Esophagus squamous epithelium (tissue), 5 donors: Measurements from ENCODE around the gene TIMD4. TPM values are rescaled to one million over a fixed set of nuclear protein-coding genes. Genes with fewer than 3 reads are reported as not detected.
"Not testable (repeated sequence)": the region's sequence is repeated elsewhere in the genome, so short reads cannot be mapped to it uniquely, and the experiment has no call there.

Source experiments
- DNase-seq: peaks from one replicate; lab custom pipeline; 2025; lab: John Stamatoyannopoulos, UW
- H3K27ac ChIP-seq, 4 donors: fragments of 200-600 bp; sonication (generic); one replicate each; pipeline ENCODE4 v1.5.1; 2016 to 2019; ENCODE audit warnings: mild to moderate bottlenecking in 1 of 4
- H3K27me3 ChIP-seq, 4 donors: fragments of 200-600 bp; sonication (generic); 1 replicate in 3 of 4; 2 replicates in 1 of 4; pipeline versions ENCODE4 v1.5.1 to v1.6.0; 2017 to 2021; ENCODE audit warnings: antibody characterized with exemption in 1 of 4
- H3K36me3 ChIP-seq, 3 donors: fragments of 200-600 bp; sonication (generic); one replicate each; pipeline ENCODE4 v1.5.1; 2016 to 2019
- H3K4me1 ChIP-seq, 3 donors: fragments of 200-600 bp; sonication (generic); one replicate each; pipeline ENCODE4 v1.5.1; 2017 to 2019
- H3K4me3 ChIP-seq, 4 donors: fragments of 200-600 bp; sonication (generic); 1 replicate in 3 of 4; 2 replicates in 1 of 4; pipeline ENCODE4 v1.5.1; 2016 to 2019; ENCODE audit warnings: mild to moderate bottlenecking in 2 of 4, moderate library complexity in 1 of 4
- H3K9me3 ChIP-seq, 3 donors: fragments of 200-600 bp; sonication (generic); one replicate each; pipeline ENCODE4 v1.5.1; 2016 to 2019
- CTCF ChIP-seq, 6 experiments: fragments of 450-650 bp in 4 of 6; fragments of 200-600 bp in 2 of 6; sonication (generic) in 2 of 6; IDR thresholded peaks; one replicate each; pipeline ENCODE4 v1.5.1; 2016 to 2019; ENCODE audit warnings: antibody characterized with exemption in 6 of 6, mild to moderate bottlenecking in 4 of 6, moderate library complexity in 4 of 6
- POLR2A ChIP-seq, 4 donors: fragments of 450-650 bp; IDR thresholded peaks; one replicate each; pipeline ENCODE4 v1.6.1; 2017; ENCODE audit warnings: antibody characterized with exemption in 4 of 4, mild to moderate bottlenecking in 4 of 4, moderate library complexity in 3 of 4
- WGBS, 2 donors: methylation state at CpG; one replicate each; pipeline ENCODE4 v1.1.5; 2018; 5-methylcytosine and 5-hydroxymethylcytosine counted together
- intact Hi-C: fragments of 100-400 bp; cut with DNase I; formaldehyde crosslinking; loops from one replicate; pipeline ENCODE4 v1.15.0; 2022
- total RNA-seq, 4 donors: library from RNA; depleted of rRNA; stranded (reverse); fragments of >200 nt; gene quantifications; one replicate each; pipeline ENCODE4 v1.1.0, GENCODE V29; 2016
- donor health status: DM: yes; HTN: yes; CAD: no.

The TIMD4 gene
- total RNA-seq, 4 donors from 2014 or later, result not detected

GRCh38 chr5:156936972-156937371 lies 26.1 kb downstream of the TIMD4 start:
- no peaks in the 10 kb centered on the region for H3K9me3 ChIP-seq
- H3K27me3 ChIP-seq, result no peaks in the 10 kb centered on the region
- intact Hi-C loops, result no loop called here
- H3K36me3 ChIP-seq, result no peaks in the 10 kb centered on the region
- no peaks in the 10 kb centered on the region for H3K4me1 ChIP-seq
- H3K4me3 ChIP-seq, result no peak overlapping the region
- WGBS, 2 donors, result 56 to 60% methylated on average over 2 of the region's 2 CpGs
- no peak for DNase-seq
- H3K27ac ChIP-seq, result no peak overlapping the region
- TF ChIP-seq POLR2A (IDR thresholded peaks at IDR 0.05) (no peak), CTCF (IDR thresholded peaks at IDR 0.05) (no peak)

GRCh38 chr5:156934450-156935211 lies 28.4 kb downstream of the TIMD4 start:
- peak in 3 of 6 experiments; percentile 28 to 40 (median 34) for TF ChIP-seq CTCF (IDR thresholded peaks at IDR 0.05)
- TF ChIP-seq POLR2A (IDR thresholded peaks at IDR 0.05), result no peak
- Histone ChIP-seq H3K27ac (no peak overlapping the region), H3K27me3 (no peaks in the 10 kb centered on the region), H3K4me1 (no peaks in the 10 kb centered on the region), H3K36me3 (no peaks in the 10 kb centered on the region), H3K4me3 (no peak overlapping the region), H3K9me3 (no peaks in the 10 kb centered on the region)
- DNase-seq, result no peak
- intact Hi-C loops, result no loop called here
- WGBS, 2 donors, result 40 to 54% methylated on average over 9 of the region's 9 CpGs

GRCh38 chr5:156929366-156929948 lies 33.6 kb downstream of the TIMD4 start:
- 50 to 51% methylated on average over 3 of the region's 3 CpGs for WGBS, 2 donors
- Histone ChIP-seq H3K9me3 (no peaks in the 10 kb centered on the region), H3K4me3 (no peak overlapping the region), H3K36me3 (no peaks in the 10 kb centered on the region), H3K27ac (no peak overlapping the region), H3K27me3 (no peaks in the 10 kb centered on the region), H3K4me1 (no peaks in the 10 kb centered on the region)
- no peak for TF ChIP-seq CTCF (IDR thresholded peaks at IDR 0.05)
- no peak for TF ChIP-seq POLR2A (IDR thresholded peaks at IDR 0.05)
- intact Hi-C loops, result no loop called here
- DNase-seq, result no peak

GRCh38 chr5:156927545-156927944 lies 35.5 kb downstream of the TIMD4 start:
- H3K27ac ChIP-seq, result no peak overlapping the region
- intact Hi-C loops, result no loop called here
- no peaks in the 10 kb centered on the region for H3K36me3 ChIP-seq
- DNase-seq, result no peak
- no peaks in the 10 kb centered on the region for H3K9me3 ChIP-seq
- no peaks in the 10 kb centered on the region for H3K4me1 ChIP-seq
- WGBS, 2 donors, result 47 to 100% methylated on average over 1 of the region's 1 CpG
- no peaks in the 10 kb centered on the region for H3K27me3 ChIP-seq
- TF ChIP-seq CTCF (IDR thresholded peaks at IDR 0.05) (no peak), POLR2A (IDR thresholded peaks at IDR 0.05) (no peak)
- H3K4me3 ChIP-seq, result no peak overlapping the region

- H3K27ac ChIP-seq, H3K4me1 ChIP-seq, H3K27me3 ChIP-seq, DNase-seq, intact Hi-C loops, H3K4me3 ChIP-seq, H3K9me3 ChIP-seq, H3K36me3 ChIP-seq: not testable (repeated sequence)
- WGBS, 2 donors, result 65 to 71% methylated on average over 4 of the region's 4 CpGs
These were observed 37.3 kb downstream of the TIMD4 start for GRCh38 chr5:156925767-156926166.
